GM23338 (cell line): ENCODE data around the gene CTU1. TPM values are rescaled to one million over a fixed set of nuclear protein-coding genes. Genes with fewer than 3 reads are reported as not detected.

ENCODE experiments used
- ATAC-seq: fragments of 200-7000 bp; cut with Tn5 transposase; 3 replicates; pipeline ENCODE4 v1.9.1; 2020
- DNase-seq: peaks from one replicate; pipeline ENCODE4 v3.0.0-alpha.2; 2015; ENCODE audit warnings: low spot score
- H2AFZ ChIP-seq: fragments of 200-600 bp; sonication (generic); 2 replicates; pipeline ENCODE4 v1.8.0; 2016; ENCODE audit warnings: antibody characterized with exemption, mild to moderate bottlenecking, moderate library complexity
- H3F3A ChIP-seq: fragments of 200-600 bp; sonication (generic); replicated peaks from 2 replicates; pipeline ENCODE4 v1.8.0; 2017; ENCODE audit warnings: antibody characterized with exemption, mixed run types, low read depth
- H3K27ac ChIP-seq: fragments of 200-600 bp; sonication (generic); 2 replicates; pipeline ENCODE4 v1.6.1; 2016; ENCODE audit warnings: low read depth
- H3K27me3 ChIP-seq: fragments of 200-600 bp; sonication (generic); 2 replicates; pipeline ENCODE4 v1.8.0; 2016; ENCODE audit warnings: mild to moderate bottlenecking, mixed run types, moderate library complexity; ENCODE audit not compliant: insufficient read depth
- H3K36me3 ChIP-seq: fragments of 200-600 bp; sonication (generic); 2 replicates; pipeline ENCODE4 v1.8.0; 2016; ENCODE audit warnings: mild to moderate bottlenecking; ENCODE audit not compliant: insufficient read depth
- H3K4me1 ChIP-seq: fragments of 200-600 bp; sonication (generic); 2 replicates; pipeline ENCODE4 v1.8.0; 2016; ENCODE audit warnings: mild to moderate bottlenecking, moderate library complexity; ENCODE audit not compliant: insufficient read depth
- H3K4me2 ChIP-seq: fragments of 200-600 bp; sonication (generic); 2 replicates; pipeline ENCODE4 v1.7.1; 2017; ENCODE audit warnings: mixed run types
- H3K4me3 ChIP-seq: fragments of 200-600 bp; sonication (generic); 2 replicates; pipeline ENCODE4 v1.6.1; 2016; ENCODE audit warnings: mixed run types
- H3K79me2 ChIP-seq: fragments of 200-600 bp; sonication (generic); replicated peaks from 2 replicates; pipeline ENCODE4 v1.8.0; 2017; ENCODE audit warnings: mild to moderate bottlenecking; ENCODE audit not compliant: insufficient read depth
- H3K9me2 ChIP-seq: fragments of 200-600 bp; sonication (generic); 2 replicates; pipeline ENCODE4 v1.8.0; 2017; ENCODE audit not compliant: insufficient read depth
- H4K20me1 ChIP-seq: fragments of 200-600 bp; sonication (generic); replicated peaks from 2 replicates; pipeline ENCODE4 v1.8.0; 2017; ENCODE audit warnings: mild to moderate bottlenecking; ENCODE audit not compliant: insufficient read depth
- H3K27ac Mint-ChIP-seq: 2 replicates; pipeline ENCODE4 v1.8.0; 2020; ENCODE audit warnings: inconsistent platforms, mild to moderate bottlenecking, moderate library complexity, mixed read lengths
- H3K27me3 Mint-ChIP-seq: 3 replicates; pipeline ENCODE4 v1.8.0; 2022; ENCODE audit warnings: low read depth, mild to moderate bottlenecking, moderate library complexity, mixed read lengths, inconsistent platforms; ENCODE audit not compliant: insufficient read depth, poor library complexity
- H3K36me3 Mint-ChIP-seq: 3 replicates; pipeline ENCODE4 v1.8.0; 2021; ENCODE audit warnings: low read depth, mild to moderate bottlenecking, inconsistent platforms, moderate library complexity, mixed read lengths
- H3K4me1 Mint-ChIP-seq: 3 replicates; pipeline ENCODE4 v1.8.0; 2020; ENCODE audit warnings: mild to moderate bottlenecking, inconsistent platforms, mixed read lengths
- H3K4me3 Mint-ChIP-seq: 3 replicates; pipeline ENCODE4 v1.8.0; 2021; ENCODE audit warnings: moderate library complexity, mild to moderate bottlenecking, inconsistent platforms, mixed read lengths
- H3K9me3 Mint-ChIP-seq: 3 replicates; pipeline ENCODE4 v1.8.0; 2020; ENCODE audit warnings: moderate library complexity, mild to moderate bottlenecking, inconsistent platforms, mixed read lengths
- CREB1 ChIP-seq: fragments of 250-450 bp; sonication (Bioruptor Pico); IDR thresholded peaks from 2 replicates; pipeline ENCODE4 v1.5.0; 2020; ENCODE audit warnings: low read depth, mild to moderate bottlenecking, moderate library complexity
- CTCF ChIP-seq, 2 experiments: fragments of 200-600 bp in 1 of 2; sonication (generic) in 1 of 2; conservative IDR thresholded peaks; 2 replicates each; pipeline versions ENCODE4 v1.5.1 to v1.6.1; 2016 to 2017; ENCODE audit warnings: antibody characterized with exemption in 2 of 2, low read depth in 2 of 2, mild to moderate bottlenecking in 2 of 2, moderate library complexity in 1 of 2
- ETS1 ChIP-seq: IDR thresholded peaks from 2 replicates; pipeline ENCODE4 v1.6.1; 2016; ENCODE audit warnings: antibody characterized with exemption
- EZH2 ChIP-seq: fragments of 200-600 bp; sonication (generic); IDR thresholded peaks from one replicate; pipeline ENCODE4 v1.8.0; 2017; ENCODE audit warnings: antibody characterized with exemption, mild to moderate bottlenecking, low read depth; ENCODE audit not compliant: unreplicated experiment
- EZH2phosphoT487 ChIP-seq: fragments of 200-600 bp; sonication (generic); IDR thresholded peaks from one replicate; pipeline ENCODE4 v1.8.1; 2018; ENCODE audit warnings: antibody characterized with exemption; ENCODE audit not compliant: unreplicated experiment
- JUNB ChIP-seq: IDR thresholded peaks from one replicate; pipeline ENCODE4 v1.6.1; 2016; ENCODE audit warnings: antibody characterized with exemption; ENCODE audit not compliant: unreplicated experiment
- NANOG ChIP-seq: IDR thresholded peaks from 2 replicates; pipeline ENCODE4 v1.6.1; 2016; ENCODE audit warnings: antibody characterized with exemption, borderline replicate concordance
- POLR2AphosphoS5 ChIP-seq: IDR thresholded peaks from 2 replicates; pipeline ENCODE4 v1.6.1; 2016; ENCODE audit warnings: antibody characterized with exemption, low read depth
- REST ChIP-seq: IDR thresholded peaks from one replicate; pipeline ENCODE4 v1.6.1; 2018; ENCODE audit warnings: antibody characterized with exemption; ENCODE audit not compliant: unreplicated experiment
- STAT1 ChIP-seq: IDR thresholded peaks from one replicate; pipeline ENCODE4 v1.6.1; 2016; ENCODE audit warnings: antibody characterized with exemption; ENCODE audit not compliant: unreplicated experiment
- ZNF114 ChIP-seq: fragments of 250-450 bp; sonication (Bioruptor Pico); IDR thresholded peaks from 2 replicates; pipeline ENCODE4 v1.5.0; 2020; ENCODE audit warnings: mild to moderate bottlenecking, moderate library complexity
- ZNF331 ChIP-seq: fragments of 250-450 bp; sonication (Bioruptor Pico); IDR thresholded peaks from 2 replicates; pipeline ENCODE4 v1.5.0; 2020; ENCODE audit warnings: low read depth, mild to moderate bottlenecking, moderate library complexity
- ZNF462 ChIP-seq: fragments of 250-450 bp; sonication (Bioruptor Pico); IDR thresholded peaks from 2 replicates; pipeline ENCODE4 v1.5.0; 2020; ENCODE audit warnings: mild to moderate bottlenecking, moderate library complexity
- polyA plus RNA-seq: library from polyadenylated mRNA; unstranded; fragments of >200 nt; fragmentation: Nextera tagmentation; extraction: Ambion mirVana; gene quantifications from 2 replicates; pipeline ENCODE4 v1.2.1, GENCODE V29; 2016
- total RNA-seq: library from RNA; depleted of rRNA; stranded (reverse); fragments of >200 nt; shearing (Covaris generic); gene quantifications from 2 replicates; pipeline ENCODE4 v1.2.3, GENCODE V29; 2014

CTU1 gene
- total and polyA plus RNA-seq, 2 experiments from 2014 or later: 3.7 to 18.8 TPM

- ATAC-seq (peak; percentile 82), DNase-seq (no peak)
- Mint-ChIP-seq H3K27me3 (peaks cover 2% of the 10 kb centered on the region), H3K36me3 (no peaks in the 10 kb centered on the region), H3K27ac (no peak overlapping the region), H3K4me3 (peak overlapping the region; percentile 74), H3K4me1 (peaks cover 7% of the 10 kb centered on the region), H3K9me3 (no peaks in the 10 kb centered on the region; the same call in 1 of the 3 replicates)
- Histone ChIP-seq H4K20me1 (no peaks in the 10 kb centered on the region), H3K9me2 (peaks cover 29% of the 10 kb centered on the region), H3K36me3 (no peaks in the 10 kb centered on the region; the same call in 1 of the 2 replicates), H3K27ac (no peak overlapping the region), H3F3A (no peaks in the 10 kb centered on the region), H3K4me2 (peak overlapping the region; percentile 92), H3K4me3 (peak overlapping the region; percentile 73), H3K79me2 (no peaks in the 10 kb centered on the region), H3K27me3 (no peaks in the 10 kb centered on the region), H3K4me1 (peaks cover 11% of the 10 kb centered on the region; the same call in 1 of the 2 replicates), H2AFZ (peak overlapping the region; percentile 87)
- TF ChIP-seq POLR2AphosphoS5: no peak
- TF ChIP-seq ETS1: no peak
- no peak for TF ChIP-seq ZNF462
- TF ChIP-seq ZNF331 (CRISPR knock-in tag): no peak
- TF ChIP-seq EZH2phosphoT487: no peak
- TF ChIP-seq CTCF (conservative IDR thresholded peaks at IDR 0.05; ENCODE audit: low read depth in 2 of 2): no peak
- no peak for TF ChIP-seq NANOG
- no peak for TF ChIP-seq EZH2
- TF ChIP-seq CREB1: no peak
- TF ChIP-seq REST: no peak
- TF ChIP-seq ZNF114 (CRISPR knock-in tag): no peak
- TF ChIP-seq STAT1: no peak
- no peak for TF ChIP-seq JUNB
These were observed 42.8 kb downstream of the CTU1 start for GRCh38 chr19:51065221-51065960.
